Pancreas (tissue), 10 donors: ENCODE data around the gene VAMP5. TPM values are rescaled to one million over a fixed set of nuclear protein-coding genes. Genes with fewer than 3 reads are reported as not detected.

ENCODE experiments used
- ATAC-seq, 4 donors: fragments of 200-7000 bp; cut with Tn5 transposase; one replicate each; pipeline versions ENCODE4 v1.8.0 to v1.9.1; 2020; ENCODE audit warnings: mild to moderate bottlenecking in 4 of 4, moderate library complexity in 4 of 4
- DNase-seq, 6 donors: peaks; one replicate each; pipeline ENCODE4 v3.0.0-alpha.2; 2020
- FAIRE-seq: peaks from 2 replicates; lab custom pipeline; 2012; peaks lifted over from hg19 to GRCh38; lab: Jason Lieb, UNC
- H3K27ac ChIP-seq, 4 donors: fragments of 200-600 bp; sonication (generic); 1 replicate in 3 of 4; 2 replicates in 1 of 4; pipeline versions ENCODE4 v1.5.0 to v1.8.0; 2020
- H3K27me3 ChIP-seq, 4 donors: fragments of 200-600 bp; one replicate each; pipeline ENCODE4 v1.8.0; 2021
- H3K36me3 ChIP-seq, 3 donors: fragments of 200-600 bp; sonication (generic) in 1 of 3; one replicate each; pipeline versions ENCODE4 v1.5.0 to v1.8.0; 2020 to 2021
- H3K4me1 ChIP-seq, 3 donors: fragments of 200-600 bp; one replicate each; pipeline ENCODE4 v1.8.0; 2021
- H3K4me3 ChIP-seq, 4 donors: fragments of 200-600 bp; sonication (generic) in 2 of 4; one replicate each; pipeline versions ENCODE4 v1.5.0 to v1.8.0; 2020 to 2021
- H3K9me3 ChIP-seq, 4 donors: fragments of 200-600 bp; one replicate each; pipeline ENCODE4 v1.8.0; 2021
- WGBS, 2 donors: extraction: QIAGEN DNeasy Blood & Tissue Kit; methylation state at CpG; one replicate each; pipeline ENCODE4 v1.1.7; 2013; 5-methylcytosine and 5-hydroxymethylcytosine counted together
- intact Hi-C, 3 donors: fragments of 100-400 bp; cut with DNase I; formaldehyde crosslinking; loops; one replicate each; pipeline versions ENCODE4 v1.11.1 to v1.14.2; 2022
- polyA plus RNA-seq, 2 donors: library from polyadenylated mRNA; stranded (reverse); fragments of 200-250 nt; gene quantifications; one replicate each; pipeline ENCODE4 v1.2.3, GENCODE V29; 2013
- total RNA-seq, 6 donors: library from RNA; stranded (reverse); fragmentation: NEBNext Ultra II Directional in 4 of 6; extraction: Animal tissue kit (Norgen Biotek cat#: 25700) in 4 of 6; gene quantifications; one replicate each; pipeline versions ENCODE4 v1.2.1 to v1.2.4, GENCODE V29; 2021 to 2023
- TF ChIP-seq, protein P1 (sequence below), 4 donors: fragments of 200-600 bp; sonication (generic) in 3 of 4; IDR thresholded peaks; one replicate each; pipeline versions ENCODE4 v1.5.0 to v1.8.0; 2021; ENCODE audit warnings: antibody characterized with exemption in 4 of 4
- donor health status: healthy with polysubstance abuse.
- donor health status: DM: no; HTN: no; CAD: no; lungs with moderate emphysema.
- donor health status: DM: no; HTN: no; CAD: no.
- donor health status: control.
- donor health status: control.
- donor health status: Bipolar disorder and iron deficiency.
- donor health status: DM: yes; HTN: yes; CAD: no.
- donor health status: DM: no; HTN: no; CAD: no.
- donor health status: DM: no; HTN: no; CAD: no.
- donor health status: DM: yes; HTN: yes; CAD: no.

Gene VAMP5
- total and polyA plus RNA-seq, 8 donors = 8.3 to 29.5 (median 13.0) TPM

DNA sequence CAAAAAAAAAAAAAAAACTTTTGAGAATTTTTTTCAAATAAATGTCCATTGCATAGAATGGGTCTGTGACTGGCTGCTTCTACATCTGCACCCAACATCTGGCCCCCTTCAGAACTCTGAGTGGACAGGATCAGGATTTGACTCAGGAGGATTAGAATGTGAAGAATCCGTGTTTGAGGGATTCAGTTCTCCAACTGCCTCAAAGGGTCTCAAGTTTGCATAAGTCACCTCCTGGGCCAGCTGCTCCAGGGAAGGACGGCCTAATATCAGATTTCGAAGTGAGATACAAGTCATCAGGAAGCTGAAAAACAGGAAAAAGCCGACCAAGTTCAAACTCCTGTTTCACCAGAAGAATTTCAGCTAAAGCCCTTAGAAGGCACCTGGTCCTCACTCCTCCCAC is 34.4 kb upstream of the VAMP5 start:
- TF ChIP-seq, protein P1, sequence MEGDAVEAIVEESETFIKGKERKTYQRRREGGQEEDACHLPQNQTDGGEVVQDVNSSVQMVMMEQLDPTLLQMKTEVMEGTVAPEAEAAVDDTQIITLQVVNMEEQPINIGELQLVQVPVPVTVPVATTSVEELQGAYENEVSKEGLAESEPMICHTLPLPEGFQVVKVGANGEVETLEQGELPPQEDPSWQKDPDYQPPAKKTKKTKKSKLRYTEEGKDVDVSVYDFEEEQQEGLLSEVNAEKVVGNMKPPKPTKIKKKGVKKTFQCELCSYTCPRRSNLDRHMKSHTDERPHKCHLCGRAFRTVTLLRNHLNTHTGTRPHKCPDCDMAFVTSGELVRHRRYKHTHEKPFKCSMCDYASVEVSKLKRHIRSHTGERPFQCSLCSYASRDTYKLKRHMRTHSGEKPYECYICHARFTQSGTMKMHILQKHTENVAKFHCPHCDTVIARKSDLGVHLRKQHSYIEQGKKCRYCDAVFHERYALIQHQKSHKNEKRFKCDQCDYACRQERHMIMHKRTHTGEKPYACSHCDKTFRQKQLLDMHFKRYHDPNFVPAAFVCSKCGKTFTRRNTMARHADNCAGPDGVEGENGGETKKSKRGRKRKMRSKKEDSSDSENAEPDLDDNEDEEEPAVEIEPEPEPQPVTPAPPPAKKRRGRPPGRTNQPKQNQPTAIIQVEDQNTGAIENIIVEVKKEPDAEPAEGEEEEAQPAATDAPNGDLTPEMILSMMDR (IDR thresholded peaks at IDR 0.05) = no peak
- ATAC-seq = no peak
- Histone ChIP-seq H3K27me3 (no peaks in the 10 kb centered on the region), H3K4me3 (no peak overlapping the region), H3K9me3 (no peaks in the 10 kb centered on the region), H3K4me1 (peaks cover 0 to 11% (median 5%) of the 10 kb centered on the region in 3 donors), H3K27ac (peak overlapping the region in 1 of 4 donors; percentile 28), H3K36me3 (peaks cover 0 to 50% (median 22%) of the 10 kb centered on the region in 3 donors)
- 55 to 56% methylated on average over 4 of the region's 4 CpGs for WGBS, 2 donors
- intact Hi-C loops = loop anchor here (5.0 to 10.0 kb wide), 2 partner anchors 125 to 128 kb away; no protein-coding TSS in a partner anchor
- no peak for DNase-seq
- FAIRE-seq = no peak

DNA sequence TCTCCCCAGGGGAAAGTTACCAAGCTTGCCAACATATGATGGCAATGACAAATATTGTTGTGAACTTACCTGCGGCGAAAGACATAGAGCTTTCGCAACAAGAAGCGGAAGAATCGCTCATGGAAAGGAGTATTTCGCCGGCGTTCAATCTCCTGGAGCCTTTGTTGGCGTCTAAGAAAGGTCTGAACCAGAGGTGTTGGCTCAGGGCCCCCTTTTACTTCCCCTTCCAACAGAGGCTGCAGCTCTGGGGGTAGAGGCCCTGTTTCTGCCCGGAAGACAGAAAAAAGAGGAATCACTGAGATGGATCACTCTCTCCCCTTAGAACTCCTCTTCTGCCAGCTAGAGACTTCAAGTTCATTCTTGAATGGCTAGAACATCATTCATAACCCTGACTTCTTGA is 33.7 kb upstream of the VAMP5 start:
- TF ChIP-seq, protein P1 (IDR thresholded peaks at IDR 0.05) = no peak
- intact Hi-C loops = loop anchor here (5.0 to 10.0 kb wide), 2 partner anchors 126 to 128 kb away; no protein-coding TSS in a partner anchor
- 82 to 89% methylated on average over 10 of the region's 10 CpGs for WGBS, 2 donors
- H3K27ac ChIP-seq = peak overlapping the region in 1 of 4 donors; percentile 28
- H3K4me3 ChIP-seq = no peak overlapping the region
- FAIRE-seq (no peak), DNase-seq (no peak), ATAC-seq (no peak)
- H3K9me3 ChIP-seq = no peaks in the 10 kb centered on the region
- H3K4me1 ChIP-seq = peaks cover 0 to 11% (median under 1%) of the 10 kb centered on the region in 3 donors
- H3K36me3 ChIP-seq = peaks cover 0 to 49% (median 16%) of the 10 kb centered on the region in 3 donors
- H3K27me3 ChIP-seq = no peaks in the 10 kb centered on the region

DNA sequence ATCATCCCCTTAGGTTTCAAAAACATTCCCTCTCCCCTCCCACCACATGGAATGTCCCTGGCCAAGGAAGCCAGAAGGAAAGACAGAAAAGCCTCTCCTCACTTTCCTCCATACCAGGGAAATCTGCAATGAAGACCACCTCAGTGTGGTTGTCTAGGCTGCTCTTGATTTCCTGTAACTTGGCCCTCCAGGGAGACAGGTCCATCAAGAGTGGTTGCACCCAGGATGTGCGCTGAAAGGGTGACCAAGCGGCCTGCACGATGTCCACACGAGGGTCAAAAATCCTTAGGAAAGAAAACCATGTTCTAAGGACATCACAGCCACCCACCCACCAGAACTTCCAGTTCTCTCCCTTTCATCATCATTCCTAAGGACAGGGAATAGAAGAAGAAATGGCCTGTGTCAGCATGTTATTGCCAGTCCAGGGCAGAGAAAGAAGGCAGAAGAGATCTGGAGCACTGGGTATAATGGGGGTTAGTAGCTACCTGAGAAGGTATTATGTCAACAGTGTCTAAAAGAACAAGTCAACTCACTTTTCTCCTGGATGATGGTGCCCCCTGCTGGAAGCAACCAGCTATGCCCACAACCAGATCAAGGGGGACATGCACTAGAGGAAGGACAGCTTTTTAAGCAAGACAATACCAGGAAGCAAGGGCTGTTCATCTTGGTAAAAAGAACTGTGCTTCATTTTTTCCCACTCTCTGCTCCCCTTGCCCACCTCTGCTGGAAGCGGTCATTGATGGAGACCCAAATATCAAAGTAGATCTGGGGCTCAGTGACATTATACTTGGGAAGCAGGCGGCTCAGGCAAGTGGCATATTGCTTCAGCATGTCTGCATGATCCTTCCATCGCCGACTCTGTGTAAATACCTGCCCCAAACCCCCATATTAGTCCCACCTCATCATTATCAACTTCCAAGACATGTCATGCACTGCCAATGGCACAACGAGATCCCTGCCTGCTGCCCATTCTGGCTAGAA is 32.2 kb upstream of the VAMP5 start:
- no peak overlapping the region for H3K4me3 ChIP-seq
- H3K27ac ChIP-seq = peak overlapping the region in 1 of 4 donors; percentile 30
- peak; percentile 80 to 91 (median 86) for DNase-seq
- H3K27me3 ChIP-seq = no peaks in the 10 kb centered on the region
- H3K9me3 ChIP-seq = no peaks in the 10 kb centered on the region
- peaks cover 0 to 11% (median 0%) of the 10 kb centered on the region in 3 donors for H3K4me1 ChIP-seq
- peak; percentile 60 to 92 (median 80) for ATAC-seq
- no peak for FAIRE-seq
- TF ChIP-seq, protein P1 (IDR thresholded peaks at IDR 0.05) = peak; percentile 75 to 87 (median 85)
- H3K36me3 ChIP-seq = peaks cover 0 to 48% (median 8%) of the 10 kb centered on the region in 3 donors
- intact Hi-C loops = loop anchor here (5.0 to 10.0 kb wide), 2 partner anchors 127 to 130 kb away; no protein-coding TSS in a partner anchor
- 45 to 53% methylated on average over 9 of the region's 9 CpGs for WGBS, 2 donors

DNA sequence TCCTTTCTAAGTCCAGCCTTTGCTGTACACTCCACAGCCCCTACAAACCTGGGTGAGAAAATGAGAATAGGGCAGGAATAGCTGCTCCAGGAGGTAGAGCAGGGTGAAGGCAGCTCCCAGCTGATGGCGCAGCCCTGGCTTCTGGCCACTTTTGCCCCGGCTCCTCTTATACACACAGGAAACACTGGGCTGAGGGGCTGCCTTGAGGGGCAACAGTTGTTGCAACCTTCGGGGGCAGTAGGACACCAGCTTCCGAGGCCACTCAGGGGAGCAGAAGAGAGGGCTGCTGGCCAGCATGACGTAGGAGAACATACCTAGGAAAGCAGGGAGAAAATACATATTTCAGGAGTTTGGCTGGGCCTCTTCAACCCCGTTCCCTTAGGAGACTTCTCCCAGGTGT is 31.0 kb upstream of the VAMP5 start:
- Histone ChIP-seq H3K36me3 (peaks cover 0 to 48% (median 8%) of the 10 kb centered on the region in 3 donors), H3K4me1 (peaks cover 0 to 11% (median 0%) of the 10 kb centered on the region in 3 donors), H3K27ac (no peak overlapping the region), H3K4me3 (no peak overlapping the region), H3K27me3 (no peaks in the 10 kb centered on the region), H3K9me3 (no peaks in the 10 kb centered on the region)
- TF ChIP-seq, protein P1 (IDR thresholded peaks at IDR 0.05) = no peak
- intact Hi-C loops = loop anchor here (5.0 to 10.0 kb wide), 2 partner anchors 128 to 131 kb away; no protein-coding TSS in a partner anchor
- DNase-seq (no peak), ATAC-seq (no peak), FAIRE-seq (no peak)
- 82 to 88% methylated on average over 6 of the region's 6 CpGs for WGBS, 2 donors
